Measurements from ENCODE around the gene RAB8A. TPM values are rescaled to one million over a fixed set of nuclear protein-coding genes. Genes with fewer than 3 reads are reported as not detected.

The RAB8A gene
- total and polyA plus RNA-seq, 4 donors = 32.2 to 71.4 (median 60.3) TPM

GRCh38 chr19:16166417-16166816, 54.7 kb downstream of the RAB8A start:
- Histone ChIP-seq H3K4me3 (no peak overlapping the region), H3K36me3 (ENCODE audit: control insufficient read depth in 4 of 4, insufficient read depth in 4 of 4, low read length in 4 of 4) (no peaks in the 10 kb centered on the region), H3K27ac (ENCODE audit: low read depth in 1 of 2, low read length in 1 of 2) (no peak overlapping the region), H3K9me3 (ENCODE audit: control insufficient read depth in 4 of 4, insufficient read depth in 3 of 4, low read length in 3 of 4) (no peaks in the 10 kb centered on the region), H3K9ac (ENCODE audit: insufficient read depth in 1 of 2, low read length in 2 of 2) (no peak overlapping the region), H3K4me1 (ENCODE audit: control insufficient read depth in 5 of 5, insufficient read depth in 5 of 5, low read length in 5 of 5) (no peaks in the 10 kb centered on the region), H3K27me3 (ENCODE audit: control insufficient read depth in 3 of 3, insufficient read depth in 3 of 3, low read length in 2 of 3) (no peaks in the 10 kb centered on the region)
- no peak for ATAC-seq (ENCODE audit: insufficient read depth, low FRiP score)
- no peak for DNase-seq
- no peak for TF ChIP-seq CTCF (IDR thresholded peaks at IDR 0.05; ENCODE audit: control extremely low read depth, extremely low read depth)
- 96 to 100% methylated on average over 1 of the region's 1 CpG for WGBS, 2 donors

DNA sequence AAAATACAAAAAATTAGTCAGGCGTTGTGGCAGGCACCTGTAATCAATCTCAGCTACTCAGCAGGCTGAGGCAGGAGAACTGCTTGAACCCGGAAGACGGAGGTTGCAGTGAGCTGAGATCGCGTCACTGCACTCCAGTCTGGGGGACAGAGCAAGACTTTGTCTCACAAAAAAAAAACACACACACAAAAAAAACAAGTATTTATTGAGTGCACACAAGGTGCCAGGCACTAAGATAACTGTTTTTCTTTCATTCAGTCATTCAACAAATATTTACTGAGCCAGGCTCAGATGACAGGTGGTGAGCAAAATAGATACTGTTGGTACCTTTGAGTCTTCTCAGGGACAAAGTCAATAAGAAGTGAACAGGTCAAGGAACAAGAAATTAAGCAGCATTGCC, 55.4 kb downstream of the RAB8A start:
- no peak overlapping the region for H3K9ac ChIP-seq (ENCODE audit: insufficient read depth in 1 of 2, low read length in 2 of 2)
- no peak overlapping the region for H3K4me3 ChIP-seq
- H3K36me3 ChIP-seq (ENCODE audit: control insufficient read depth in 4 of 4, insufficient read depth in 4 of 4, low read length in 4 of 4) = no peaks in the 10 kb centered on the region
- no peaks in the 10 kb centered on the region for H3K27me3 ChIP-seq (ENCODE audit: control insufficient read depth in 3 of 3, insufficient read depth in 3 of 3, low read length in 2 of 3)
- H3K27ac ChIP-seq (ENCODE audit: low read depth in 1 of 2, low read length in 1 of 2) = no peak overlapping the region
- ATAC-seq (ENCODE audit: insufficient read depth, low FRiP score) = no peak
- no peaks in the 10 kb centered on the region for H3K4me1 ChIP-seq (ENCODE audit: control insufficient read depth in 5 of 5, insufficient read depth in 5 of 5, low read length in 5 of 5)
- H3K9me3 ChIP-seq (ENCODE audit: control insufficient read depth in 4 of 4, insufficient read depth in 3 of 4, low read length in 3 of 4) = no peaks in the 10 kb centered on the region
- TF ChIP-seq CTCF (IDR thresholded peaks at IDR 0.05; ENCODE audit: control extremely low read depth, extremely low read depth) = no peak
- no peak for DNase-seq
- WGBS, 2 donors = 86 to 97% methylated on average over 5 of the region's 5 CpGs

DNA sequence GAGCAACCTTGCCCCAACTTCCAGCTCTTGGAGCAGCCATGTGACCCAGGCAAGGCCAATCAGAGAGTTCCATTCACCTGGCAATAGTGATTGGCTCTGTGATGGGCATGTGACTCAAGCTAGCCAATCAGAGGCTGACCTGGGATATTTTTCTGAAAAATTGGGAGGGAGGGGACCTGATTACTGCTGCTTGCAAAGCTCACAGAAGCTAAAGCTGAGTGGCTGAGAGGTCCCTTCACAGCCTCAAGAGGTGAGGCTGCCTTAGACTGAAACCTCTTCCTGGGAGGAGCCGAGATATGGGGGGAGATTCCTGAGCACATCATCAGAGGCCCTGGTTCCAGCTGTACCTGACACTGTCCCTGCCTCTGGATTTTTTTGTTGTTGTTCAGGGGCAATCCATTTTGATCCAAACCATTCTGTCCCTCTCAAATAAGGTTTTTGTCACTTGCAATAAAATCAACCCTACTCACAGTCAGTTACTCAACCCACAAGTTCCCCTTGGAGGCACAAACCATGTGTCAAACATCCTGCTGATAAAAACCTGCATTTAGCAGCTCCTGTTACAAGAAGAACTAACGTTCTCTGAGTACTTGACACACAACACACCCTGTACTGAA, 56.9 kb downstream of the RAB8A start:
- H3K9me3 ChIP-seq (ENCODE audit: control insufficient read depth in 4 of 4, insufficient read depth in 3 of 4, low read length in 3 of 4) = no peaks in the 10 kb centered on the region
- H3K27ac ChIP-seq (ENCODE audit: low read depth in 1 of 2, low read length in 1 of 2) = no peak overlapping the region
- no peak for TF ChIP-seq CTCF (IDR thresholded peaks at IDR 0.05; ENCODE audit: control extremely low read depth, extremely low read depth)
- WGBS, 2 donors = 35 to 47% methylated on average over 2 of the region's 2 CpGs
- no peak overlapping the region for H3K4me3 ChIP-seq
- H3K4me1 ChIP-seq (ENCODE audit: control insufficient read depth in 5 of 5, insufficient read depth in 5 of 5, low read length in 5 of 5) = no peaks in the 10 kb centered on the region
- peak in 1 of 3 donors; percentile 9 for DNase-seq
- H3K27me3 ChIP-seq (ENCODE audit: control insufficient read depth in 3 of 3, insufficient read depth in 3 of 3, low read length in 2 of 3) = no peaks in the 10 kb centered on the region
- H3K9ac ChIP-seq (ENCODE audit: insufficient read depth in 1 of 2, low read length in 2 of 2) = no peak overlapping the region
- H3K36me3 ChIP-seq (ENCODE audit: control insufficient read depth in 4 of 4, insufficient read depth in 4 of 4, low read length in 4 of 4) = no peaks in the 10 kb centered on the region
- ATAC-seq (ENCODE audit: insufficient read depth, low FRiP score) = no peak

DNA sequence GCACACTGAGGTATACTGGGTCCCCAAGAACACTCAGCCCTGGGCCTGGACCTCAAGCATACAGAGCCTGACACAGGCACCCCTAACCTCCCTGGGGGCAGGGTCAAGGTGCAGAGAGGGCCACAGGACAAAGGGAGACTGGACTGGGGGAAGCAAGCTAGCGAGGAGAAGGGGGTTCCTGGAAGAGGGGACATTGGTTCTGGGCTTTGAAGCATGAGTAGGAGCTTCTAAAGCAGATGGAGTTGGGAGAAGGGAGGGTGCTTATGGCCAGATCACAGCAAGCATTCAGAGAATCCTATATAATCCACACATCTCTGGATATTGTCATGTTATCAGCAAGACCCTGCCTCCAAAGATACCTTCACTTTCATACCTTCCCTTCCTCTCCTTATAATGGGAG, 58.4 kb downstream of the RAB8A start:
- Histone ChIP-seq H3K4me3 (no peak overlapping the region), H3K36me3 (ENCODE audit: control insufficient read depth in 4 of 4, insufficient read depth in 4 of 4, low read length in 4 of 4) (no peaks in the 10 kb centered on the region), H3K9ac (ENCODE audit: insufficient read depth in 1 of 2, low read length in 2 of 2) (no peak overlapping the region), H3K9me3 (ENCODE audit: control insufficient read depth in 4 of 4, insufficient read depth in 3 of 4, low read length in 3 of 4) (peaks cover 0 to 2% (median 0%) of the 10 kb centered on the region in 4 donors), H3K27ac (ENCODE audit: low read depth in 1 of 2, low read length in 1 of 2) (no peak overlapping the region), H3K27me3 (ENCODE audit: control insufficient read depth in 3 of 3, insufficient read depth in 3 of 3, low read length in 2 of 3) (no peaks in the 10 kb centered on the region), H3K4me1 (ENCODE audit: control insufficient read depth in 5 of 5, insufficient read depth in 5 of 5, low read length in 5 of 5) (no peaks in the 10 kb centered on the region)
- ATAC-seq (ENCODE audit: insufficient read depth, low FRiP score) (no peak), DNase-seq (no peak)
- no peak for TF ChIP-seq CTCF (IDR thresholded peaks at IDR 0.05; ENCODE audit: control extremely low read depth, extremely low read depth)
- 84 to 86% methylated on average over 1 of the region's 1 CpG for WGBS, 2 donors
